Measurements from ENCODE around the gene KNDC1.

GRCh38 chr10:133143200-133143533, 16.9 kb upstream of the KNDC1 start:
- TF ChIP-seq SUZ12 (IDR thresholded peaks at IDR 0.05), result no peak
- no peak for TF ChIP-seq FOXA1 (IDR thresholded peaks at IDR 0.05)
- no peak for TF ChIP-seq FOXK2 (IDR thresholded peaks at IDR 0.05)

Data from HEK293T (cell line).